Measurements from ENCODE around the gene KDM8.

KDM8 gene

DNA sequence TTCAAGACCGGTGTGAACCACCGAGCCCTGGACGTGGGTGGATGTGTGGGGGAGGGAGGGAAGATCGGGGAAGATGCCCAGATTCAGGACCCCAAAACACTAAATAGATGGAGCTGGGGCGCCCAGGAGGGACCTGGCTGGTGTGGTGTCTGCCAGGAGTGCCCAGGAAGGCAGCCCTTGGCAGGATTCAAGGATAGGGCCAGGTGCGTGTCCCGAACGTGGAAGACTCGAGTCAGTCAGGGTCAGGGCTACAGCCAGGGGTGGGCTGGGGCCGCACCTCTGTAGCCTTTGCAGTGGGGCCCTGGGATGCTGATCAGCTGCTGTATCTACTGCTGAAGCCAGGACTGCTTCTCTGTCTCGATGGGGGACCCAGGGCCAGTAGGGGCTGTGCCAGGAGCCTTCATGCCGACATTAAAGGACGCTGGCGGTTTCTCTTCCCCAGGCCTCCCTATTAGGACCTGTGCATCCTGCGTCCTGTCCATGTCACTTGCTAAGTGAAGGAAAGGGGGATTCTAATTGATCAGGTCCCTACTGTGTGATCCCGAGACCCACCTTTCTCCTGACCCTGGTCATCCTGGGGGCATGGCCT lies 13.1 kb downstream of the KDM8 start:
- DNase-seq, result no peak

DNA sequence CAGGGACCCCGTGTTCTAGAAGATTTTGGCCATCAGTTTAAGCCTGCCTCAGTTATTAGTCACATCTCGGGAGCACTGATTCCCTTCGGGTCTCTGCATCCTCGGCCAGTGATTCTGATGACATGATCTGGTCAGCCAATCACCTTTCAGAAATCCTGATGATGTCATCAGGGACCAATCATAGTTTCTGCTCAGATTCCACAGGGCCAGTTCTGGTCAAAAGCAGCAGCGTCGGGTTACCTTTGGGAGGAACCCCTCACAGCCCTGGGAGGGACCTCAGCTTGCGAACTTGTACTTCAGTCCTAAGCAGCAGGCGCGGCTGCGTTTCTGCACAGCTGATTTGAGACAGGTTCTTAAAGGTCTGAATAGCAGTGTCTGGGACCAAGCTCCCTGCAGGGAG lies 13.9 kb downstream of the KDM8 start:
- DNase-seq, result no peak

DNA sequence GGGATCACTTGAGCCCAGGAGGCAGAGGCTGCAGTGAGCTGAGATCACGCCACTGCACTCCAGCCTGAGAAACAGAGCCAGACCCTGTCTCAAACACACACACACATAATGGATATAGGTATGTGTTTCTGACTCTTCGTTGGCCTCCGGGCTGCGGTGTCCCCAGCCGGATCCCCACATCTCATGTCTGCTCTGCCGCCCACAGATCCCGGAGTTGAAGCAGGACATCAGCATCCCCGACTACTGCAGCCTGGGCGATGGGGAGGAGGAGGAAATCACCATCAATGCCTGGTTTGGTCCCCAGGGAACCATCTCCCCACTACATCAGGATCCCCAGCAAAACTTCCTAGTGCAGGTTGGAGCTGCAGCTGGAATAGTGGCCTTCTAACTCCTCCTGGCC lies 15.4 kb downstream of the KDM8 start:
- no peak for DNase-seq

DNA sequence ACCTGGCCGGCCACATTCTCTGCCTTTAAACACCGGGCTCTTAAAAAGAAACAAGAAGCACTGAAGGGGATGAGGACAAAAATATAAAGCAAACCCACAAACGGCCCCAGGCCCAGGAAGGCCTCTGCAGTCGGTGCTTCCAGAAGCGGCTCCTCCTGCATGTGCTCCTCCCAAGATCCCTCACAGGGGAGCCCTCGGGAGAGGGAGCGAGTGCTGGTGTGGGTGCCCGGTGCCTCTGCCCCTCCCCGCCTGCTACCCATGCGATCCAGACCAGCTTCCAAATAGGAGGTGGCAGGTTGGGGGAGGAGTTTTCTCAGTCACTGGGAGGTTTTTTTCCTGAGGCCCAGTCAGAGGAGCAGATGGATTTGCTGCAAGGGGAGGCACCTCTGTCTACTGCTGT lies 15.8 kb downstream of the KDM8 start:
- no peak for DNase-seq

DNA sequence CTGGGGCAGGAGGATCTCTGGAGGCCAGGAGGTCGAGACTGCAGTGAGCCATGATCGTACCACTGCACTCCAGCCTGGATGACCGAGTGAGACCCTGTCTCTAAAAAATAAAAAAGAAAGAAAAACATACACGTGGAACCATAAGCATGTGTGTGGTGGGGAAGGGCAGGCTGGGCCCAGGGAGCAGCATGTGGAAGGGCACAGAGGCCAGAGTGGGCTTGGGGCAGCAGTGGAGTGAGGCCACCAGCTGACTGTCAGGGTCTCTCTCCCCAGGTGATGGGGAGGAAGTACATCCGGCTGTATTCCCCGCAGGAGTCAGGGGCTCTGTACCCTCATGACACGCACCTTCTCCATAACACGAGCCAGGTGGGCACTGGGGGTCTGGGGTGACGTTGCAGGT lies 16.8 kb downstream of the KDM8 start:
- DNase-seq, result no peak

DNA sequence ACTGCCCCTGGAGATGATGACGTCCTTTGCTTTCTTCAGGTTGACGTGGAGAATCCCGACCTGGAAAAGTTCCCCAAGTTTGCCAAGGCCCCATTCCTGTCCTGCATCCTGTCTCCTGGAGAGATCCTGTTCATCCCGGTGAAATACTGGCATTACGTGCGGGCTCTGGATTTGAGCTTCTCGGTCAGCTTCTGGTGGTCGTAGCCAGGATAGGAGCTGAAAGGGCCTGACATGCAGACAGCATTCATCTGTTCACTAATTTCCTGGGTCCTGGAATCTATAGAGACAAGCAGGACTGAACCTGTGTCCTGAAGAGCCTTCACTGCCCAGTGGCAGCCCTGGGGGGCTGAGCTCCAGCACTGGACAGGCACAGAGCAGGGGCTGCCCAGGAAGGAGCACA lies 17.2 kb downstream of the KDM8 start:
- no peak for DNase-seq

DNA sequence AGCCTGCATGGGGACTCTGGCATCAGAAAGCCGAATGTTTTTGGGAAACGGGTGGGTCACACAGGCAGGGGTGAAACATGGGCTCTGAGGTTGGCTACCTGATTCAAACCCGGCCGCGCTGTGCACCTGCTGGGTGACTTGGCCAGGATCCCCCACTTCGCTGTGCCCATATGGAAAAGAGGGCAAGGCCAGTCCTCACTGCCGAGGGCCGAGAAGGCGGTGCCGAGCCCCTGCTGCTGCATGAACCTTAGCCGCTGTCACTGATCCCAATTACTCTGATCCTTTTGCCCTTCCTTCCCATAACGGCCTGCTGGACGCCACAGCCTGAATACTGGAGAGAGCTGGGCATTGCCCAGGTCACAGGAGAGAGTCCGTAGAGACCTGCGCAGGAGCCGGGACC lies 17.7 kb downstream of the KDM8 start:
- DNase-seq, result no peak

DNA sequence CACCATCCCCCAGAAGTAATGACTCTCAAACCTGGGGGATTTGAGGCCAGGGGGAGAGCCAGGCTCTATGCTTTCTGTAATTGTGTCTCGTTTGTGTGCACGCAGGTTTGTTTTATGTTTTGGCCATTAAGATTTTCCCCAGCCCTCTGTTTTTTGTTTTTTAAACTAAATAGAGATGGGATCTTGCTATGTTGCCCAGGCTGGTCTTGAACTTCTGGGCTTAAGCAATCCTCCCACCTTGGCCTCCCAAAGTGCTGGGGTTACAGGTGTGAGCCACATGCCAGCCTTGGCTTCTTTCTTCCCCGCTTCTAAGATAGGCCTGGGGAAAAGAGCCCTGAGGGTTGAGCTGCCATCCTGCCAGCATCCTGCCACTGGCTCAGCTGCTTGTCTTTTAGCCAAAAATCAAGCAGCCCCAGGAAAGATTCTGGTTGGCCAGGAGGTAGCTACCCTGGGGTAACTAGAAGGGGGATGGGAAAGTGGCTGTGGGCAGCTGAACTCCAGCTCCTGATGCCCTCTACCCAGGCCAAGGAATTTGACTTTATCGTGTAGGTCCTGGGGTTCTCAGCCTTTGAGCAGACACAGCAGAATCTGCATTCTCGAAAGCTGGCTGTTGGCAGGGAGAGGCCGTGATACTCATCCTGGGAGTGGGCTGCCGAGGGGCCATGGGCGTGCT lies 18.4 kb downstream of the KDM8 start:
- no peak for DNase-seq

DNA sequence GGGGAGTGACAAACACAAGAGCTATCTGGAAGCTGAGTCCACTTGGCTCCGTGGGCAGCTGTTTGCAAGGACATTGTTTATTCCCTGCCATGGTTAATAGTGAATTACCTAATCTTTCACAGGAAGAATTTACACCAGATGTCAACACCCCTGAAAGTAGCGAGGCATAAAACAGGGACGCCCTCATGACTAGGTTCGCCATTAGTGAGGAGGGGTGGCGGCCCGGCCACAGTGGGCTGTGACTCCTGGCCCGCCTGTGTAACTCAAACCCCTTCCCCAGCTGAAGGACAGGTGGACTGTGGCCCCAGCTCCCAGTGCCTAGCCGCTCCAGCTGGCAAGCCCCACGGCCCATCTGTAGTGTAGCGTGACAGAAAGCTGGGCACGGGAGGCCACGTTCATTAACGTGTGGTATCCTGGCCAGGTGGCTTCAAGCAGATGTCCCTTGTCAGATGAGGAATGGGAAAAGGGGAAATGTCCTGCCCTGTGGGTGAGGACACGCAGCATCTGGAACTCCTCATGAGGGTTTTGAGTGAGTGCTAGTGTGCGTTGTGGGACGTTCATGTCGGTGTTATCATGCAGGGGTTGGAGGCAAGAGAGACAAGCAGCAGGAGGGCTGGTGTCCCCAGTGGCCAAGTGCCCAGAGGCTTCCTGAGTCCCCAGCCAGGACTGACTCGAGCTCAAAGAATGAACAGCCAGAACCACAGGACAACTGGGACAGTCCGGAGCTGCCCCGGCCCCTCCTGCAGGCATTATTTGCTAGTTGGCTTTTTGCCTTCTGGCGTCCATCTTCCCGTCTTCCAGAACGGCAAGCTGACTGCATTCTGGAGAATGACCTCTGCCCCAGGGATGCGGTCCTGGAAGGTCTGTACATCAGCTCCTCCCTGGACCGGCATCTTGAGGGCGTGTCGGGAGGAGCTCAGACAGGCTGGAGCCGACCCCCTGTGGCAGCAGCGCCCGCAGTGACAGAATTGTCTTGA lies 19.2 kb downstream of the KDM8 start:
- no peak for DNase-seq

DNA sequence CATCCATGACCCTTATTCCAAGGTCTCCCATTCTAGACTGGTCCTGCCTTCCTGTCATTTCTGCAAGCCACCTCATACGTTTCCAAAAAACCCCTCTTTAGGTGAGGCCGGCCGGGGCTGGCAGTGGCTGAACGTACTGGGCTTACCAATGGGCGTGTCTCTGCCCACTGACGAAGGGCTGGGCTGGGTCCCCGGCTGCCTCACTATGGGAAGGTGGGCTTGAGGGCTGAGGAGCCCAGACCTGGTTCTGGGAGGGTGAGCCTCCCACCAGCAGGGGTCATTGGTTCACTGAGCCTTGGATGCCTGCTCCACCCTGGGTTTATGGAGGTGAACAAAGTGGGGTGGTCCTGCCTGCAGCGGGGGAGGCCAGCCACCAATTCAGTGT lies 19.9 kb downstream of the KDM8 start:
- no peak for DNase-seq

DNA sequence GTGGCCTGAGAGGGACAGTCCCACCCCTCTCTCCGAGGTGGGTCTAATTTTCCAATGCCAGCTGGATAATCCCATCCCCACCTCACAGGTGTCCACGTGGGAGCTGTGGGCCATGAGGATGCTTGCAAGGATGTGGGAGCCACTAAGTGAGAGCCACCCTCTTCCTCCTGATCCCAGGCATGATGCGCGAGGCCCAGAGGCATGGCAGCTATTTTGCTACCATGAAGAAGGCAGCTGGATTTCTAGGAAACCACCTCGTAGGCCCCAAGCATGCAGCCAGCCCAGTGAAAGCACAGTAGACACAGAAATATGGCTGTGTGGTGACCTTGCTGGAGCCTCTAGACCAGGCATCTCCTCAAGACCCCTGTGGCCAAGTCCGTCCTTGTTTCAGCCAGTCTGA lies 20.4 kb downstream of the KDM8 start:
- no peak for DNase-seq

DNA sequence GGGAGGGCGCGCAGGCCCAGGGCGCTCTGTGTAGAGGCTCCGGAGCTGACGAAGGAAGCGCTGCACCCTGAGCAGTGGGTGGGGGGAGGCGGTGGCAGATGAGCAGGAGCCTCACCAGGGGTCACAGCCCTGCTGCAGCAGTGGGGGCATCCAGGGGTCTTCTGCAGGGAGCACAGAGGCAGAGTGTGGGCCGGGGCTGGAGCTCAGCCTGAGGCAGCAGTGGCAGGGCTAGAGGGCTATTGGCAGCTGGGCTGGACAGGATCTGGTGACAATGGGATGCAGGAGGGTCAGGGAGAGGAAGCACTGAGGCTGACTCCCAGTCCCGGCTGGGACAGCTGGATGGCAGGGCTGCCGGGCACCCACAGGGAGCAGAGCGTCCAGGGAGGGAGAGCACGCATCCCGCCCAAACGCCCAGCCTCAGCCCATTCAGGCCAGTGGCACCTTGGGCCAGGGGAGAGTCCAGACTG lies 21.0 kb downstream of the KDM8 start:
- no peak for DNase-seq

DNA sequence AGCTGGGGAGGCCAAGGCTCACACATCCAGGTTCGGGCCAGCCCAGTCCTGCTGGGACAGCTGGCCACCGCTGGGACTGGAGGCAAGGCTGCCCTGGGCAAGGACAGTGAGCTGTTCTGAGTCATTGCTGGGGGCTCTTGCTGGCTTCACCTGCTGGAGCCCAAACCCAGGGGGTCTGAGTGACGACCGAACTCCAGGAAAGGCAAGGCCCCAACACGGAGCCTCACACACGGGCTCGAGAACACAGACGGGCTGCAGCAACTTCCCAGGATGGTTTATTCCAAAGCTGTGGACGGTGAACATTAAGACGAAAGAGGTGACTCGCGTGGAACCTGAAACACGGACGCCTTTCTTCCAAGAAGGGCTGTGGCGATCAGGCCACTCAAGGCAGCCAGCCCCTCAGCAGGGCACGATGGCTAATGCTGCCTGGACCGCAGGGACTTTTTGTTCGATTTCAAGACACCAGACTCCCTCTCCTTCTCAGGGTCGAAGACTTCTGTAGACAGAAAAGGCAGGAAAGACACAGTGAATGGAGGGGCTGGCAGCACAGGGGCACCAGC lies 21.5 kb downstream of the KDM8 start:
- no peak for DNase-seq

DNA sequence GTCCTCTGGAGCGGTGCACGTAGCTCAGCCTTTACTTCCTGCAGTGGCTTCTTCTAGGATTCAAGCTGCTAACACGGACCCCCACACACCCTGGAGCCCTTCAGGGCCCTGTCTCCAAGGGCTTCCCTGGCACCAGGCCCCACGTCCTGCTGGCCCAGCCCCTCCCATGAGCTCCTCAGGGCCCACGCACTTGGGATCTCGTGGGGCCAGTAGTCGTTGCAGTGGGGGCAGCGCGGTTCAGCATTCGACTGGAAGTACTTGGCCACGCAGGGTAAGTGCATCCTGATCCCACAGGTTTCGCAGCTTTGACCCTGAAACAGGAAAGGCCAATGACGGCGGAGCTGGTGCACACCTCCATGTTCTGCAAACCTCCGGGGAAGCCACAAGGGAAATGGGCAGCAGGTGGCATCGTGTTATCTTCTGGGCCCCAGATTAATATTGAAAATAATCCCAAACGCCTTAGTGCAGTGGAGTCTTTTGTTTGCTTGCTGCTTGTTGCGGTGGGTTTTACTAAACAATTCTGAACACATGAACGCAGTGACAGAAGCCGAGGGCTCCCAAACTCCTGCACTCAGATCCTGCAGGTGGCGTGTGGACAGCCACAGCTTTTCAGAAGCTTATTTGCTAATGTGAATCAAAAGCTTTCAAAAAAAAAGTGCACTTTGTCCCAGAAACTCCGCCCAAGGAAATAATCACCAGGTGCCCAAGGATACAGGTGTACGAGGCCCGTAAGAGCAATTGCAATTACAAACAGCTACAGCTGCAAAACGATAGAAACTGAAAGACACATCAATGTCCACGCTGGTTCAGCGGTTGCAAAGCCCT lies 22.4 kb downstream of the KDM8 start:
- DNase-seq, result no peak

DNA sequence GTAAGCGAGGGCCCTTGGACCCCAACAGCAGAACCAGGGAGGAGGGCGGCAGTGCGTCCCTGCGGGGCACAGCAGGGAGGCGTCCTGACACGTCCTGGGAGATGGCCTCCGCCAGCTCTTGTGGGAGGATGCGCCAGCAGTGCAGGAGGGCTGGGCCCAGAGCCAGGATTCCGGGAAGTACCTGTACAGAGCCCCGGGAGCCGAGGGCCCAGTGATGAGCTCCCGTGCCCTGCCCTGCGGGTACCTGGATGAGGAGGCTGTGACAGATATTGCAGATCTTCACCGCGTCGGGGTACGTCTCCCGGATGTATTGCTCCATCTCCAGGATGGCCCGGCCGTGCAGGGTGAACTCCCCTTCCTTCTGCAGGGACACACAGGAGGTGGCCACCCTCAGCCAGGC lies 23.1 kb downstream of the KDM8 start:
- no peak for DNase-seq

DNA sequence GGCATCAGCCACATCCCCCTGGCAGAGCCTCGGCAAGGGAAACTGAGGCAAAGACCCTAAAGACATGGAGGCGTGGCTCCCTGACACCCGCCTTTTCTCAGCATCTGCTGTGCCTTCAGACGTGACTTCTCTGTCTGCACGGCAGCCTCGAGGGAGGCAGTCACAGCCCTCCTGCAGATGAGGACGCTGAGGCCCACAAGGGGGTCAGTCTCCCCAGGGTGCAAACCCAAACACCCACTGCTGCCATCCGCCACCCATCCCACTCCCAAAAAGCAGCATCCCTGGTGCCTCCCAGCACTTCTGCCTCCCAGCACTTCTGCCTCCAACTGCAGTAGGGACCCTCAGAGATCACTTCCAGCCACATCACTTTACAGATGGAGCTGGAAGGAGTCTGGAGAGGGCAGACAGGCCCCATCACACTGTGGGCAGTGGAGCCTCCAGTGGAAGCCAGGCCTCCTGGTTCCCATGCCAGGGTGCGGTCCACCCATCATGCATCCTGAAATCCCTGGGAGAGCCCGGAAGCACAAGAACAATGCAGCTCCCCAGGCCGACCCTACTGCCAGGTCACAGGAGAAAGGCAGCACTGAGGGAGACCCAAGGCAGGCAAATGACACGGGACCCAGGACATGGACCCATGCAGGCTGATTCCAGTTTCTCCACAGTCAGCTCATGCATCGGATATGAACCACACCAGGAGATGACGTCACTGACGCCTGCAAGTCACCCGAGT lies 23.8 kb downstream of the KDM8 start:
- no peak for DNase-seq

DNA sequence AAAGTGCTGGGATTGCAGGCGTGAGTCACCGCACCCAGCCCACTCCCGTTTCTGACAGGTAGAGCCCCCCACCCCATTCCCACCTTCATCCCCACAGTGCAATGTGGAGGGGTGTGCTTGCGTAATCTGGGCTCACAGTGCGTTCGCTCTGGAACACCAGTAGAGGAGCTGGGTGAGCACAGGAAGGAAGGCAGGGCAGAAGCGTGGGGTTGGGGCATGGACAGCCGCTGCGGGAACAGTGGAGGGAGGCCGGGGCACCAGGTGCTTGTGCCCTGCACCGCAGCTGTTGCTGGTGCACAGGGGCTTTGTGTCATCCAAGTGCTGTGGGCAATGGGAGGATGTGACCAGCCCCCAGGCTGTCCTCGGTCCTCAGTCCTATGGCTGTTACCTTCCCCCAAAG lies 24.7 kb downstream of the KDM8 start:
- DNase-seq, result no peak

DNA sequence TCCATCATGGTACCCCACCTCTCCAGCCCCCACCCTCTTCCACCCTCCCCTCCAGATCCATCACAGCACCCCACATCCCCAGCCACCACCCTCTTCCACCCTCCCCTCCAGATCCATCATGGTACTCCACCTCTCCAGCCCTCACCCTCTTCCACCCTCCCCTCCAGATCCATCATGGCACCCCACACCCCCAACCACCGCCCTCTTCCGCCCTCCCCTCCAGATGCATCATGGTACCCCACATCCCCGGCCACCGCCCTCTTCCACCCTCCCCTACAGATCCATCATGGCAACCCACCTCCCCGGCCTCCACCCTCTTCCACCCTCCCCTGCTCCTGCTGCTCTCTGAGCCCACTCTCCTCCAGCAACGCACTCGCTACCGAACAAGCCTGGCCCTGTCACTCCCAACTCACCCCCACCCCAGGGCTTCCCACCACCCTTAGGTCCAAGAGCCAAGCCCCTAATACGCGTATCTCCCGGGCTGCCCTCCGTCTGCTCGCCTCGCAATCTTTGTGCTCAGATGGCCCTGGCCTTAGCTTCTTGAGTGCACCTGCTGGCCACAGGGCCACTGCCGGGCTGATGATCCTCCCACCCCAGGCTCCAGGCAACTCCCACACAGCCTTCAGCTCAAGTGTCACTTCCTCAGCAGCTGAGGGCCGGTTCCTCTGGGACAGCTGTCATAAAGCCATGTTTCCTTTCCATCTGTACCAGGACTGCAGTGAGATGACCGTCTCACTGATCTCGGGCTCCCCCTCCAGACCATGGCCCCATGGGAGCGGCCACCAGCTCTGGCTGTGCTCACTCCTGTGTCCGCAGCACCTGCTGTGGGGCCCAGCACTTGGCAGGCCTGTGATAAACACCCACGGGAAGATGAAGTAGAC lies 25.5 kb downstream of the KDM8 start:
- DNase-seq, result no peak

DNA sequence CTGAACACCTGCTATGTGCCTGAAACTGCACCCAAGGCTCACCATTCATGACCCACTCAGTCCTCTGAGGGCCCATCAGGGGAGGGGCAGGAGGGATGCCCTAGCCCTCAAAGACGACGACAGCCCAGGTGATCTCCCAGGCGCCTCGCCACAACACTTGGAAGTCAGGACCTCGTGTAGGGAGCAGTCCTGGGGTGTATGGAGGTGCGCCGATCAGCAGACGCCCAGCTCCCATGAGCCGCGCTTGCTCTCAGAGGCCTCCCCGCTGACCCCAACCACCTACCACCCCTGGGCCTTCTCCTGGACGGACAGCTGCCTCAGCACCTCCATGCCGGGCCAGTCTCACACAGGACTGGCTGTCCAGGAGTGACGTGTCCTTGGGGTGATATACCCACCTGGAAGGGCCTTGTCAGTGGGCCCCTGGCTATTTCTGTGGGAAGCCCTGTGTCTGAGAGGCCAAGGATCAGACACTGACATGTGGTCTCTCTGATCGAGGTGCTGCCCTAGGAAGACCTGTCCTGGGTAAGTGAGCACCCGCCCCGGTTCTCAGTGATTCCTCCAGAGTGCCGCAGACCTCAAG lies 26.7 kb downstream of the KDM8 start:
- DNase-seq, result no peak

DNA sequence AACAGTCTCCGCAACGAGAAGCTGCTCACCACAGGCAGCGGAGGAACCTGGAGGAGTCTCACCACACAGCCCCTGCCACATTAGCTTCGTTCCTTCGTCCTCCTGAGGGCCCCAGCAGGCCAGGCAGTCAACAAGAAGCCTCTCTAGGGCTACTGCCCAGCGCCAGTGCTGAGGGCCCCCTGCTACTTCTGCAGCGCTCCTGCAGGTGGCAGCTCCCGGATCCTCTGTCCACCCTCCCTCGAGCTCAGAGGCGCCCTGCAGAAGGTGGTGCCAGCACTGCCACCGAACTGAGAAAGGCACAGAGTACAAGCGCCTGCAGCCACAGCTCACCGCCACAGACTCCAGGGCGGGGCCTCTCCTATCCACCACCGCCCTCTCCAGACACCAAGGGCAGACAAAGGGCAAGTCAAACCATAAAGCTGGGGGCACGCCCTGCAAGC lies 27.3 kb downstream of the KDM8 start:
- no peak for DNase-seq

DNA sequence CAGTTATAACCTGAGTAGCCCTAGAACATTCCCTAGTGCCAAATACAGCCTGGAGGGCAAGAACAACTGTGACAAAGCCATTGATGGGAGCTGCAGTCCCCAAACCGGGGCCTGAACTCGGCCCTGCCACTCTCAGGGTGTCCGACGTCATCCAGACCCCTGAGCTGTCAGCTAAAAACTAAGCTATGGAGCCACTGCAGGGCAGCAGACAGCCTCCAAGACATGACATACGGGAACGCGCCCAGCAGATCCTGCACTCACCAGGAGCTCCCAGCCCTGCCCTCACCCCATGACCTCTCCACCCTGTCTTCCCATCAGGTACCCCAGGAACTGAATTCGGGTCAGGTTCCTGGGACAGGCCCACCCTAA lies 28.4 kb downstream of the KDM8 start:
- no peak for DNase-seq

All from NCI-H2029 treated with DMSO at 0.1 percent for 48 hours (cell line).